OCI-M2 (cell line): Measurements from ENCODE around the gene RIC1.
"Not testable (repeated sequence)": the region's sequence is repeated elsewhere in the genome, so short reads cannot be mapped to it uniquely, and the experiment has no call there.

ENCODE experiments used
- DNase-seq: peaks from one replicate; lab custom pipeline; 2025; ENCODE audit not compliant: unreplicated experiment; lab: John Stamatoyannopoulos, UW

The RIC1 gene

GRCh38 chr9:5784526-5785315, 155.8 kb downstream of the RIC1 start:
- DNase-seq = no peak

GRCh38 chr9:5786370-5787127, 157.6 kb downstream of the RIC1 start:
- no peak for DNase-seq

DNA sequence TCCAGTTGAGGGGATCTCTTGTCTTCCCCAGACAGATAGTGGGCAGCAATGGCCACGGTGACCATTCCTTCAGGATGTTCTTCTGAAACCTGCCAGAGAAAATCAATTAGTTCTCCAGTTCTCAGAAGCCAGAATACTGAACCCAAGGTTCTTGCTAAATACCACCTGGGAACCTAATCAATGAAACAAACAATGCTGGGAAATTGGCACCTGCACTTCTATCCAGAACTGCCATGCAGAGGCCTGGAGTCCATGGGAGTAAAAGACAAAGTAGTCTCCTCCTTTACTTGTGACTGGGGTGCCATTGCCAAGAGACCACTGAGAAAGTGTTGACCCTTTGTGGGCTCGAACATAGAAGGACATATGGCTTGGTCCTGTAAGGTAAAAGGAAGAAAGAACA, 158.3 kb downstream of the RIC1 start:
- no peak for DNase-seq

DNA sequence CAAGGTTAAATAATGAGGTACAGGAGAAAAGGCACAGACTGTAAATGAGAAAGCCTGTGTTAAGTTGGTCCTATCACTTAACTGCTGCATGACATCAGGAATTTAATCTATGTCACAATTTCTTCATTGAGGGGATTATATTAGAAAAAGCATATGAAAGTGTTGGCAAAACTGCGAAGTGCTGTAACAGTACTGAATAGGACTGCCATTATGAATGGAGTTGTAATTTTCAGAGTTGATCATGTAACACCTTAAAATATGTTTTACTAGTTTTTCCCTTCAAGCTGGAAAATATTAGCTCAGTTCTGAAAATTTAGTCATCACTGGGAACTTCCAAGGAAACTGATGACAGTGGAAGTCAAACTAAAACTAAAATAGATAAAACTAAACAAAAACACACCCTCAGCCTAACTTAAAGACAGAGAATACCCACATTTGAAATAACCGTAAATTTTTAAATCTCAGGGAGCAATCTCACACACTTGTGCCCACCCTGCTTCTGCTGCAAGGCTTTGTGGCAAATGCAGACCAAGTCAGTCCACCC, 158.9 kb downstream of the RIC1 start:
- DNase-seq = no peak

DNA sequence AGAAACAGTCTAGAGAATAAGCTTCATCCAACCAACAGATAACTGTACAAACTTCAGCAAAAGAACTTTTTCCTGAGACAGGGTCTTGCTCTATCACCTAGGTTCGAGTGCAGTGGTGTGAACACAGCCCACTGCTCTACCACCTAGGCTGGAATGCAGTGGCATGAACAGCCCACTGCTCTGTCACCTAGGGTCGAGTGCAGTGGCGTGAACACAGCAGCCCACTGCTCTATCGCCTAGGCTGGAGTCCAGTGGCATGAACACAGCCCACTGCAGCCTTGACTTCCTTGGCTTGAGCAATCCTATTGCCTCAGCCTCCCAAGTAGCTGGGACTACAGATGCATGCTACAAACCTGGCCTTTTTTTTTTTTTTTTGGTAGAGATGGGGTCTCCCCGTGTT, 160.6 kb downstream of the RIC1 start:
- DNase-seq = no peak

GRCh38 chr9:5790923-5791322, 162.0 kb downstream of the RIC1 start:
- no peak for DNase-seq

DNA sequence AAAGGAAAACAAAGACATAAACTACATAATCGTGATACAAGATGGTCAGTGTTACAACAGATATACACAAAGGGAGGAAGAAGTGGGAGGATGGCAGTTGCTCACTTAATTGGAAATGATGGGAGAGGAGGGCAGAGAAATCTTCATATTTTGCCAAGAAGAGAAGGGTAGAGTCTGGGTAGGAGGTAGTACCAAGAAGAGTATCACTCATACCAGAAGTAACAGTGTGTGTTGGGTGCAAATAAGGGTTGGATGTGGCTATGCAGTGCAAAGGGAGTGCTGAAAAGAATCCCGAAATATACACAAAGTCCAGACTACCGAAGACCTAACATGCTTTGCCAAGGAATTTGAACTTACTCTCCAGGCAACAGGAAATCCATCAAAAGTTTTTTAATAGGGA, 163.0 kb downstream of the RIC1 start:
- DNase-seq = no peak

GRCh38 chr9:5793812-5794211, 164.9 kb downstream of the RIC1 start:
- no peak for DNase-seq

GRCh38 chr9:5796298-5796697, 167.4 kb downstream of the RIC1 start:
- DNase-seq = no peak

DNA sequence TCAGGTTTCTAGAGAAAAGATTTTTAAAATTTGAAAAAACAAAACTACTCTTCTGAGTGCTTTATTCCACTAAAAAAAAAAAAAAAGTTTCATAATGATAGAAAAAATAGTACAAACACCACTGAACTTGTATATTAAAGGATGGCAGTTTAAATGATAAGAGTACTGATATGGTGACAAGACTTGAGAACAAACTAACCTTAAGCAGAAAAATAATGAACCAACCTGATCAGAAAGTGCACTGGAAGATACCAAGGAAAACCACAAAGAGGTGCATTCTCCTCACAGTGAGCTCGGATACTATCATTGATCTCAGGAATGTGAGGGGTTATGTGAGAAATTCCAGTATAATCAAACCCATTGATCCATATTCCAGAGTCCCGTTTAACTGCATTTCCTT, 169.7 kb downstream of the RIC1 start:
- no peak for DNase-seq

DNA sequence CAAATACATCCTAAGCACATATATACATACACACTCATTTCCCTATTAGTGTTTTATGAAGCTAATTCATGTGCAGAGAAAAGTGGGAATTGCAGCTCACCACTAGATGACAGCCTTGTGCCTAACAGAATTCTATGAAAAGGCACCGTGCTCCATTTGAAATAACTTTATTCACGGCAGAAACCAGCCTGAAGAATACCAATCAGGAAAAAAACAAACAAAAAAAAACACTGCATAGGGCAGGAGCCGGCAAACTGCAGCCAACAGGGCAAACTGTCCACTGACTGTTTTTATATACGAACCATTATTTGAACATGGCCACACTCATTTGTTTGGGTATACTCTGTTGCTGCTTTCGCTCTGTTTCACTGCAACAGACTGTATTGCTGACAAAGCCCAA, 170.4 kb downstream of the RIC1 start:
- DNase-seq = no peak

- not testable (repeated sequence) for DNase-seq
Measured at GRCh38 chr9:5800378-5800777, 171.5 kb downstream of the RIC1 start.

- no peak for DNase-seq
Measured at GRCh38 chr9:5800969-5801738, 172.2 kb downstream of the RIC1 start.

DNA sequence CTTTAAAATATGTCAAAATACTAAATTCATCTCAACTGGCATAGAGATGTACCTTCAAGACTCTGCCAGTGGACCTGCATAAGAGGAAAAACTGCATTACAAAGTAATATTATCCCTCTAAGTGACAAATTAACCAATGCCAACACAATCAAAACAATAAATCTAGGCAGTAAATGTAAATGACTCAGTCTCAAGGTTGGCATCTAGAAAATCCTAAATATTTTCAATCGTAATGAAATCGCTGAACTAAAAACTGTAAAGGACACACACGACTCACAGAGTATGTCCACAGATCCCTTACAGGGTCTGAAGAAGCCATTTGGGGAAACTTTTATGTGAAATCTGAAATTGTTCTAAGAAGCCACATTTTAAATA, 172.8 kb downstream of the RIC1 start:
- DNase-seq = no peak

DNA sequence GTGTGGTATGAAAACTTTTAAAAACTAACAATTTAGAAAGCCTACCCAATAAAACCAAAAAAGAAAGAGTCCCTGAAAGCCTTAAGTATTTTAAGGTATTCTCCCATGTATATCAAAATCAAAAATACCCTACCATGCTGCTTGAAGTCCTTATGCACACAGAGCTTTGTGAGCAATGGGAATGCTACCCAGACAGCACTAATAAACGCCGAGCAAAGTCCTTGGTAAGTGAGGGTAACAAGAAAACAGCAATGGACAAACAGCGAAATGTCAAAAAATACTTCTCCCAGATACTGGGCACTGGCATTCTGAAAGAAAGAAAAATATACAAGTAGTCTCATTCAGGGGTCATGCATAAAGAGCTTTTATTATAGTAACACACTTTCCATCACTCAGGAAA, 176.6 kb downstream of the RIC1 start:
- no peak for DNase-seq

DNA sequence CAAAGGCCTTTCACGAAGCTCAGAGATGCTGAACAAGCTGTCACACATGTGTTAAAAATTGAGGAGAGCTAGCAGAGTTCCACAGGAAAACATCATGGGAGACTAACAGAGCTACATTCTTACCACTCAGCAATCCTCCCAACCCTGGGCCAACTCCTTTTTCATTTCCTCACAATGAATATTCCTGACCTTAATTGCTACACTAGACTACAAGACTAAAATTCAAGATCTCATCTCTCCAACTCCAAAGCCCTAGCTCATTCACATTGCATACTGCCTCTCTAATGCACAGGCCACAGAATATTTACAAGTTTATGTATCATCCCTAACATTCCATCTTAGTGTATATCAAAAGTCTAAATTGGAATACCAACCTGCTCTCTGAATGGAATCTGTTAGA, 182.8 kb downstream of the RIC1 start:
- DNase-seq = no peak

DNA sequence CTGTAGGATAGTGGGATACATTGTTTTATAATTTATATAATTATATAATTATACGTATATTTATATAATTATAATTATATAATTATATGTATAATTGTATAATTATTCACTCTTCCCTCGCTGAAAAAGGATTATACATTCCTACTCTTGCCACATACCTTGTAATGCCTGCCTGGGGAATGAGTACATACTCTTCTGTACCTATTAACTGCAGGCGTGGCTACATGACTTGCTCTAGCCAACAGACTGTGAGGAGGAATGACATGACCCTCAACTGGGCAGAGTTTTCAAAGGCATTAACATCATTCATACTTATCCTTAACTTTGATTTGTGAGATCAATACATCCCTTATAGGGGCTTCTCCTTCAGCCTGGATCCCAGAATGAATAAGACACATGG, 184.9 kb downstream of the RIC1 start:
- no peak for DNase-seq

GRCh38 chr9:5815461-5815860, 186.6 kb downstream of the RIC1 start:
- DNase-seq = no peak

DNA sequence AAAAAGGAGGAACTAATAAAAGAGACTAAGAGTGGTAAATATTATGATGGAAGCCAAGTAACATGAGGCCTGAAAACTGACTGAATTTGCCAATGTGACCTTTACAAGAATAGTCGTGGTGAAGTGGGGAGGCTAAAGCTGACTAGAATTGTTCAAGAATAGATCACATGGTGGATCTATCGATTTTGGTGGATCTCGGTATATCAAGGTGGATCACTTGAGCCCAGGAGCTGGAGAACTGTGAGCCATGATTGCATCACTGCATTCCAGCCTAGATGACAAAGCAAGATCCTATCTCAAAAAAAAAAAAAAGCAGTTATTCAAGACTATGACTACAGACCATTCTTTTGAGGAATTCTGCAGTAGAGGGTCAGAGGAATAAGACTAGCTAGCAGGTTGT, 189.0 kb downstream of the RIC1 start:
- no peak for DNase-seq

- no peak for DNase-seq
Measured at GRCh38 chr9:5818424-5819142, 189.7 kb downstream of the RIC1 start.

DNA sequence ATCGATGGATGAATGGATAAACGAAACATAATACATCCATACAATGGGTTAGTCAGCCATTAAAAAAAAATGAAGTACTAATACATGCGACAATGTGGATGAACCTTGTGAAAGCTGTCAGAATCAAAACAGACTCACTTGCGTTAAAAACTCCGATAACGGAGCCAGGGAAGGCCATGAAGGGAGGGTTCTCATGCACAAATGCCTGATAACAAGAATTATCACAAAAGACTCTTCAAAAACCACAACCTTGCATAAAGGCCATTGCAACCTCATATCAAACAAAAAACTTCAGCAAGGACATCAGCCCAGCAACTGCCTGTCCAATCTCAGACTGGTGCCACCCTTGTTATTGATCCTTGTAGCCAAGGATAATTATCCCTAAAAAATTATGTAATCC, 190.3 kb downstream of the RIC1 start:
- DNase-seq = no peak
